ENCODE data around the gene CMSS1.

GRCh38 chr3:99768126-99768525, 49.5 kb upstream of the CMSS1 start:
- TF ChIP-seq RCOR1 (IDR thresholded peaks at IDR 0.05; ENCODE audit: low read length) (no peak), CTCF (IDR thresholded peaks at IDR 0.05) (no peak), POLR2AphosphoS5 (IDR thresholded peaks at IDR 0.05; ENCODE audit: low read depth, low read length) (no peak), EP300 (IDR thresholded peaks at IDR 0.05; ENCODE audit: borderline replicate concordance in 1 of 2, low read depth in 1 of 2, low read length in 1 of 2) (no peak)

All from SK-N-SH (cell line).